Astrocyte of the hippocampus (primary cell): Measurements from ENCODE around the gene C3orf33.

Source experiments
- DNase-seq: peaks from one replicate; pipeline ENCODE4 v3.0.0; 2011; ENCODE audit warnings: low read depth, low spot score

Gene C3orf33

GRCh38 chr3:155741603-155742002 lies 64.5 kb downstream of the C3orf33 start:
- DNase-seq = peak; percentile 19

GRCh38 chr3:155741101-155741500 lies 65.0 kb downstream of the C3orf33 start:
- no peak for DNase-seq

- DNase-seq = peak; percentile 20
These were observed 66.9 kb downstream of the C3orf33 start for GRCh38 chr3:155739154-155739553.

GRCh38 chr3:155738580-155739076 lies 67.5 kb downstream of the C3orf33 start:
- DNase-seq = no peak

- no peak for DNase-seq
These were observed 68.1 kb downstream of the C3orf33 start for GRCh38 chr3:155737844-155738460.

- no peak for DNase-seq
These were observed 69.7 kb downstream of the C3orf33 start for GRCh38 chr3:155736381-155736780.

- no peak for DNase-seq
These were observed 75.2 kb downstream of the C3orf33 start for GRCh38 chr3:155730843-155731242.

GRCh38 chr3:155727836-155728235 lies 78.2 kb downstream of the C3orf33 start:
- DNase-seq = no peak

- DNase-seq = no peak
These were observed 91.8 kb downstream of the C3orf33 start for GRCh38 chr3:155714295-155714718.
